ENCODE measurements around the gene ADGB.
A peak's percentile ranks its signal among the peaks of the same experiment; 100 is the strongest.

ADGB gene

GRCh38 chr6:146635165-146635564, 36.4 kb downstream of the ADGB start:
- no peak for DNase-seq

- no peak for DNase-seq
Measured at GRCh38 chr6:146636481-146636880, 37.7 kb downstream of the ADGB start.

GRCh38 chr6:146642921-146643320, 44.1 kb downstream of the ADGB start:
- peak; percentile 33 to 57 for DNase-seq

- DNase-seq, result no peak
Measured at GRCh38 chr6:146650799-146651481, 52.2 kb downstream of the ADGB start.

- DNase-seq, result no peak
Measured at GRCh38 chr6:146651482-146651863, 52.7 kb downstream of the ADGB start.

GRCh38 chr6:146657432-146657831, 58.7 kb downstream of the ADGB start:
- no peak for DNase-seq

- DNase-seq, result no peak
Measured at GRCh38 chr6:146664871-146665360, 66.1 kb downstream of the ADGB start.

- DNase-seq, result no peak
Measured at GRCh38 chr6:146666909-146667308, 68.1 kb downstream of the ADGB start.

- no peak for DNase-seq
Measured at GRCh38 chr6:146670161-146670560, 71.4 kb downstream of the ADGB start.

GRCh38 chr6:146673069-146673468, 74.3 kb downstream of the ADGB start:
- DNase-seq, result no peak

- peak; percentile 9 to 22 for DNase-seq
Measured at GRCh38 chr6:146679386-146679785, 80.6 kb downstream of the ADGB start.

- DNase-seq, result no peak
Measured at GRCh38 chr6:146682919-146683318, 84.1 kb downstream of the ADGB start.

GRCh38 chr6:146689806-146690205, 91.0 kb downstream of the ADGB start:
- DNase-seq, result peak in 1 of 2 donors; percentile 4

GRCh38 chr6:146693342-146693741, 94.6 kb downstream of the ADGB start:
- no peak for DNase-seq

- no peak for DNase-seq
Measured at GRCh38 chr6:146697921-146698320, 99.1 kb downstream of the ADGB start.

- DNase-seq, result peak; percentile 65 to 93
Measured at GRCh38 chr6:146700078-146700686, 101.4 kb downstream of the ADGB start.

GRCh38 chr6:146701632-146702031, 102.9 kb downstream of the ADGB start:
- no peak for DNase-seq

GRCh38 chr6:146709036-146709622, 110.4 kb downstream of the ADGB start:
- no peak for DNase-seq

- no peak for DNase-seq
Measured at GRCh38 chr6:146719387-146719786, 120.6 kb downstream of the ADGB start.

GRCh38 chr6:146739696-146740095, 140.9 kb downstream of the ADGB start:
- DNase-seq, result no peak

GRCh38 chr6:146741609-146742008, 142.8 kb downstream of the ADGB start:
- no peak for DNase-seq

GRCh38 chr6:146753306-146753705, 154.5 kb downstream of the ADGB start:
- DNase-seq, result no peak

- no peak for DNase-seq
Measured at GRCh38 chr6:146767632-146768031, 168.9 kb downstream of the ADGB start.

- DNase-seq, result no peak
Measured at GRCh38 chr6:146768722-146769121, 169.9 kb downstream of the ADGB start.

All from inflammatory macrophage treated with lipopolysaccharide for 1 hour (primary cell).